Measurements from ENCODE around the gene NSF.
"Not testable (repeated sequence)": the region's sequence is repeated elsewhere in the genome, so short reads cannot be mapped to it uniquely, and the experiment has no call there.

NSF gene

DNA sequence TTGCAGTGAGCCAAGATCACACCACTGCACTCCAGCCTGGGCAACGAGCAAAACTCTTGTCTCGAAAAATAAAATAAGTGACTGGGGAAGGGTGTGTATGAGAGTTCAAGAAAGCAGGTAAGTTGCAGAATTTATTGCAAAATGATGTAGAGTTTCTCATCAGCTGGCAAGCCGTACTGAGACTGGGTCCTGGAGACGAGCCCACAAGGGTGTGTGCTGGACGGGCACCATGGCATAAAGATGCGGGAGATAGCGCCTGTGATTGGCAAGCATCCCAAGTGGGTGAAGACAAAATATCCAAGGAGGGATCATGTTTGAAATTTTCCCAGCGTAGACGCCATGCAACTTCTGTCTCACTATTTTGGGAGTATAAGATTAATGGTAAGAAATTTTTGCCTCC is 168.7 kb downstream of the NSF start:
- no peak for DNase-seq

DNA sequence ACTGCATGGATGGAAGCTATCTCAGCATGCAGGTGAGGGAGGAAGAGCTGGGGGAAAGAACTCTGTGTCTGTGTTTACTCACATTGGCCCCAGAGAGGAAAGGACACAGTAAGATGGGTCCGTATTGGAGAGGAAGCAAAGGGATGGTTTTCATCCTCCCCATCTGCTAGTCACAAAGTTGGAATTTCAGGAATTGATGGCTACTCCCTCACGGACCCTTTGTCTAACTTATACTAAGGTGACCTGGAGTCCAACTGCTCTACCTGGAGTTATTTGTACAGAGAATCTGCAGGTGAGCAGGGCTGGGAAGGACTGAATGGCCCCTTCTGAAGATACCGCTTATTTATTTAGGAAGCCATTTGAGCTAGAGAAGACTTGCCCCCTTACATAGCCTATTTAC is 172.9 kb downstream of the NSF start:
- no peak for DNase-seq

DNA sequence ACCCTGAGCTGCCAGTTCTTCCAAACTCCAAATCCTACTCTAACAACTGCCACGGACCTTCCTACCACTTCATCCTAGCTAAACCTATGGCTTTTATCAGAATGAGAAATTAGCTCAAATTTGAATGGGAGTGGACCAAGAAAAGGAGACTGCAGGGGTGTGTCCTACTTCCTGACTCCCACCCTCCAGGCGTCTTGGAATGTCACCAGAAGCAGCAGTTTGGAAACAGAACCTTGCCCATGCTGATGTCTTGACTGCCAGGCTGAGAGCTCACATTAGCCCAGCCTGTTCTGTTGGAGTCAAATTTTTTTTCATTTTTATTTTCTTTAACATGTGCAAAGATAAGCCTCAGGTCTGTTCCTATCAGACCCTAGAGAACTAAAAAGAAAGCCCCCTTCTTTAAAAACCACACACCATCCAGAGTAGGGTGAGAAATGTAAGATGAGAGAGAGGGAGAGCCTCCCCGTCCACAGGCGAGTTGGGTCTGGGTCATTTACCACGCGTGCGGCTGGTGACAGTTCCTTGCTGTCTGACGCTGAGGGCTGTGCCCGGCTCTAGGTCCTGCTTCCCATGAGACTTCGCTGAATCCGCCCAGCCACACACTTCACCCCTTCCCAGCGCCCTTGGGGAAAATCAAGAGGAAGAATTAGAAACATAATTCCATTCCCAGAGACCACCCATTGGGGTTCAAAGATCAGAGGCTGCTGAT is 173.7 kb downstream of the NSF start:
- no peak for DNase-seq

DNA sequence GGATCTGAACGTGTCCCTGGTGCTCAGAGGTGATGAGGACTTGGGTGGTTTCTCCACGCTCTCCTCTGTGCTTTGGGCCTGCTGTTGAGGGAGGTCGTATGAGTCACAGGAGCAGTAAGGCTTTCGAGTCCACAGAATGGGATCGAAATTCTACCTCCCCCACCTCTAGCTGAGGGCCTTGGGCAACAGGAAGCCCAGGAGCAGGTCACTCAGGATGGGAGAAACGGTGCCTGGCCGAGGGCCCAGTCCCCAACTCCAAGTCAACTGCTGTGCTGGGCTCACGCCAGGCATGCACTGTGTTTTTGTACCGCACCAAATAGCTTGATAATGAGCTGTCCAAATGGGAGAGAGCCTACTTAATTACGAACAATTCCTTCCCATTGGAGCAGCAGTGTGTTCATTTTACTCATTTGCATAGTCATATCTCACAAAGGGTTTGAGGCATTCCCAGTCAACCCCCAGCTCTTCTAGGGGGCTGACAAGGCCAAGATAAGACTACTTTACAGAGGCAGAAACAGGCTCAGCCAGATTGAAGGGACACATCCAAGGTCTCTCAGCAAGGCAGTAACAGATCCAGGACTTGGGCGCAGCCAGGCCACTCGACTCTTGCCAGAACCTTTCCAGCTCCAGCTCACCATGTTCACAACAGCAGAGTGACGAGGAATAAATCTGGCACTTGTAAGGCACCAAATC is 174.4 kb downstream of the NSF start:
- DNase-seq, result peak in 1 of 2 experiments; percentile 68

DNA sequence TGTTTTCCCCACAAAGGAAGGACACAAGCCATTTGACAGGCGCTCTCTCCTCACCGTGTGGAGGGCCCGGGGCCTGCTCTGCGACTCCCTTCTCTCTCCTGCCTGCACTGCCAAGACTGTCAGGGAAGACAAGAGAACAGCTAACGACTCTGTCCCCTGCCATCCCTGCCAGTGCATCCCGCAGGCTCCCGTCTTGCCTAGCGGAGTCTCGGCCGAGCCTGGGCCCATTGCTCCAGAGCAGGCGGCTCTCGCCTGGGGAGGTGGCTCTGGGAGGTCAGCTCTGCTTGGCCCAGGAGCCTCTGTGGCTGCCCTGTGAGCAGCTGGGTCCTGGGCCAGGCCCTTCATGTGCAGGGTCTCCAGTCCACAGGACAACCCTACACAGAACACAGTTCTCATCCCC is 175.0 kb downstream of the NSF start:
- no peak for DNase-seq

DNA sequence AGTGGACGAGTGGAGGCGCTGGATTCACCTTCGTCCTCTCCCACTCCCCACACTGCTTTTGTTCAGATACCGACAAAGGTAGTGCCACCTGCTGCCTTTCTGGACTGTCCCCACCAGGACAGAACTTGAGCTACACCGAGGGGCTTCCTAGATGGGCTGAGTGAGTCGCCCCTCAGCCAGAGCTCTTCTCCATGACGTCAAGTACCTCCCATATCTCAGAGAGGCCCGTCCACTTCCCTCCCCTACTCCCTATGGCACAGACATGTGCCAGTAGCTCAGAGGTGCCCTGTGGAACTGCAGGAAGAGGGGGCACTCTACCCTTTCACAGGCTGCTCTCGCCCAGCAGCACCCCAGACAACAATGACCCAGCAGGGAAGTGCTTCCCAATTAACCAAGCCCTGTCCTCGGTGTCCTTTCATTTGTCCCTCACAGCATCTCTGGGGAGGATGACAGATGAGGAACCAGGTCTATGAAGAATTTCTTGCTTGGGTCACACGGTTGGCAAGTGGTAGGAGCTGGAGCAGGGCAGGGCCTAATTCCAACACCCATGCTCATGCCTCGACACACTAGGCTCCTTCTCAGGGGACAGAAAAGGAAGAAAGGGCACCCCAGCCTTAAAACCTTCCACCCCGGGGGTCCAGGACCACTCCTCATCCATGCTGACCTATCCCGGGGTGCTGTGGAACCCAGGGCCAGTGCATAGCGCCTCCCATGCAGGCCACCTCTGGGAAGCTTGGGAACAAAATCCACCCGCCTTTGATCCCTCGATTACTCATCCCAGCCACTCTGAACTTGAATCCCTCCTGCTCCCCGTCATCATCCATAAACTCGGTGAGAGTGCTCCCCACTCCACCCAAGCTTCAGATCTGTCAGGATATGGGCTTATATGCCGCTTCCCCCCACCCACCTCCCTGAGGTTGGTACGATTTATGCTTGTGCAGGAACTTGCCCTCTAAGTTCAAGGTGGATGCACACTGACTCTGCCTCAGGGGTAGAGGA is 176.3 kb downstream of the NSF start:
- DNase-seq, result no peak

GRCh38 chr17:46768540-46768870 is 178.0 kb downstream of the NSF start:
- no peak for DNase-seq

DNA sequence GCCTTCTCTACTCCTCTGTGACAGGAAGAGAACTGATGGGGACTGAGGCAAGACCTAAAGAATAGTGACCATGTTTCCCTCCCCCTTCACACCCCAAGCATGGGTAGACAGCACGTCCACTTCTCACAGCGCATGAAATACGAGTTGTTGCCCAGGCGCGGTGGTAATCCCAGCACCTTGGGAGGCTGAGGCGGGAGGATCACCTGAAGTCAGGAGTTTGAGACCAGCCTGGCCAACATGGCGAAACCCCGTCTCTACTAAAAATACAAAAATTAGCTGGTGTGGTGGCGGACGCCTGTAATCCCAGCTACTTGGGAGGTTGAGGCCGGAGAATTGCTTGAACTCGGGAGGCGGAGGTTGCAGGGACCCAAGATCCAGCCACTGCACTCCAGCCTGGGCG is 178.4 kb downstream of the NSF start:
- DNase-seq, result not testable (repeated sequence)

DNA sequence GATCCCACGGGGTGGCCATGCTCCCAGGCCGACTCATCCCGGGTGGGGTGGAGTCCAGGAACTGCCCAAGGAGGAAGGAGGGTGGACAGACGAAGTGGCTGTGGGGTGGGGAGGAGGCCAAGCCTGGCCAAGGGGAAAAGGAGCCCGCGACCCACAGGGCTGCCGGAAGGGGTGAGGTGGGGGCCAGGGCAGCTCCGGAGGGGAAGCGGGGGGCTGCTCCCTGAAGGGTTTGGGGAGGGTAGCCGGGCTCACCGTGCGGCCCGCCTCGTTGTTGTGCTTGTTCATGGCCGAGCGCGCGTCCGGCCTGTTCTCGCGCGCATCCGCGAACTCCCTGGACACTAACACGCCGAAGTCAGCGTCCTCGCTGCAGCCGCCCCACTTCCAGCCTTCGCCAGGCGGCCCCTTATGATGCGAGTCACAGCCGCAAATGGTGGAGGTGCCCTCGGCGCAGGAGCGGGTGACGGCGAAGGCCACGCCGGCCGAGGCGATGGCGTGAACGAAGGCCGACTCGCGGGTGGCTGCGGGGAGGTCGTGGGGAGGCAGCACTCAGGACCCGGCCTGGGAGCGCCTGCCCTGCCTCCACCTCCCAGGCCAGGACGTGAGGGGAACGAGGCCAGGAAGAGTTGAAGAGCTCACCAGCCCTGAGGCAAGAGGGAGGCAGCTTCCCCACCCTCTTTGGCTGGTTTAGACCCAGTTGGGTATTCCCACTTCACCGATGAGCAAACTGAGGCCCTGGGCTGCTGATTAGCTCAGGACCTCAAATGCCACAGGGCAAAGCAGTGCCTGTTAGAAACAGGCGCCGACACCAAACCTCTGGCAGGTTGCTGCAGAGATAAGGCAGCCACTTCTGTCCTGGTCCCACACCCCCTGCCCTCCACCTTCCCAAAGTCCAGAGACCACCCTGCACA is 179.3 kb downstream of the NSF start:
- DNase-seq, result no peak

GRCh38 chr17:46770439-46770817 is 180.0 kb downstream of the NSF start:
- no peak for DNase-seq

DNA sequence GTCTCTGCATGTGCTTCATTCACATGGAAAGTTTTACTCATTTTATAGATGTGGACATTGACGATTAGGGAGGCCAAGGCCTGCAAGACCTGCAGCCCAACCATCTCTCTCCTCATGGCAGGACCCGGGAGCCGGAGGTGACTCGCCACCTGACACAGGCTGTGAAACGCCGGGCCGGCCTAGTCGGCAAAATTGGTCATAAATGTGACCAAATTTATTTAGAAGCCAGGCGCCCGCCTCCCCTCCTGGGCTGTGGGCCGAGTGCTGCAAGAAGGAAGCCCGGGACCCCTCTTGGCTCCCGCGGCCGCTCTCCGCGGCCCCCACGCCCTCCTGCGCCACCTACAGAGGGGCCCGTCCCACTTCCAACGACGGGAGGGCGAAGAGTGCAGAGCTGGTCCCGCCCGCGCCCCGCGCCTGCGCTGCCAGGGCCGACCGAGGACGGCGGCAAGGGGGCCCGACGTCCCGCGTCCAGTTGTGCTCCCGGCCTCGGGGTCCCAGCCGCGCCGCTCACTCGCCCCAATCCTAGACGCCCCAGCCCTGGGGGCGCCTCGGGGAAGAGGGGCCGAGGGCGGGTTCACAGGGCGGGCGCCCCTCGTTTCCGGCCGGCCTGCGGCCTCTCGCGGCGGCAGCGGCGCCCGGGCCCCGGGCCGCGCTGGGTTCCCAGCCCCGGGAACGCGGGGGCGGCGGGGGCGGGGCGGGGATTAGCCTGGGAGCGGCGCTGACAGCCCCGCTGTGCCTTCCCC is 180.5 kb downstream of the NSF start:
- DNase-seq, result no peak

DNA sequence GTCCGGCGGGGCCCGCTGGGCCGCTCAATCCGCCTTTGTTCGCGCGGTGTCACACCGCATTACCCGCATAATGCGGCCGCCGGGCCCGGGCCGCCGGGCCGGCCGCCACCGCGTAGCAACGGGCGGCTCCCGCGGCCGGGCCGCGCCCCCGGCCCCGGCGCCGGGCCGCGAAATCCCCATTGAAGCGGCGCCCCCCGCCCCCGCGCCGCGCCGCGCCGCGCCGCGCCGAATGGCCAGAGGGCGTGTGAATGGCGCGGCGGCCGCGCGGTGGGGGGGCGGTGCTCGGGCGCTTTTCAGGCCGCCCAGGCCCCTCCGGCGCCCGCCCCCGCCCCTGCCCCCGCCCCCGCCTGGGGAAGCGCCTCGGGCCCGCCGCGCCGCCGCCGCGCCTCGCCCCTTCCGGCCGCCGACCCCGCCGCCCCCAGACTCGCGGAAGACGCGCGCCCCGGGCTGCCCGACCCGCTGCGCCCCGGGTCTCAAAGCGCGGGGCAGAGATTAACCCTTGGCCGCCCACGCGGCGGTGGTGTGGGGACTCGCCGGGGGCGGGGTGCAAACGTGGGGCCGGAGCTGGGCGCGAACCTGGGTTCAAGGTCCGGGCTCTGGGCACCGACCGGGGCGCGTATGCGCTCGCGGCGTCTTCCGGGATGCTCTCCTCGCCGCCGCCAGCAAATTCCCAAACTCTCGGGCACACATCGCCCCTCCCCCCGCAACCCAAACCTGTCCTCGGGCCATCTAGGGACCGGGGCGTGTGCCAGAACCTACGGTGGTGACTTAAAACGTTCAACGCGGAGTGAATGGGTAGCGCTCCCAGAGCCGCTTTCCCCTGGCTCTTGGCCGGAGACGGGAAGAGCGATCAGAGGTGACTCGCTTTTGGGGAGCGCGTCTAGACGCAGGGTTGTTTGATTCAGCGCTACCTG is 181.3 kb downstream of the NSF start:
- DNase-seq, result peak in 1 of 2 experiments; percentile 54

DNA sequence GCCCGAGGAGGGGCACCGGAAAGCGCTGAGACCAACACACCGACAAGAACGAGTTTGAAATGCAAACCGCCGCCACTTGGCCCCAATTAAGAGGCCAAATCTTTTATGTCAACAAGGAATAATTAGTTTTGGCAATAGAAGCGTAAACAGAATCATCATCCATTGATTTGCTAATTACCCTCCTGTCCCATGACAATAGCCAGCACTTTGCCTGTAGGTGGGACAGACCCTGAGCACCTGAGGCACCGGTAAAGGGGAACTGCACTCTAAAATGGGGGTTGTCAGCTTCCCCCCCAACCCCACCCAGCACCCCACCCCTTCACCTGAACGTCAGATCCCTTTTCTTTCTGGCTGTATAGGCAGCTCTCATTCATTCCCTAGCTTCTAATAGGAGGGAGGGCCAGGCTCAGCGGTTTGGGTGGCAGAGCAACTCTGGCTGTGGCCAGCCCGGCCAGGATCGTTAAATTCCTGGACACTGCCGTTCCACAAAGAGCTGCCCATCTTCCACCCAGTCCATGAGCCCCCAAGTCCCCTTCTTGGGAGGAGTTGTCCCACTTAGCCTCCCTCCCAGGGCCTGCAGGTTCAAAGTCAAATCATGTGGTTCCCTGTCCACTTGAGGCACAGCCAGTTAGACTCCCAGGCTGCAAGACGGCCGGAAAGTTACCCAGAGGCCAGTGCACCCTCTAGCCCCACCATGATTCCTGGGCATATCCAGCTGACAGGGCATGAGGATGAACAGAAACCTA is 182.2 kb downstream of the NSF start:
- peak; percentile 54 to 59 for DNase-seq

- no peak for DNase-seq
Observed at GRCh38 chr17:46773221-46773605, 182.7 kb downstream of the NSF start.

DNA sequence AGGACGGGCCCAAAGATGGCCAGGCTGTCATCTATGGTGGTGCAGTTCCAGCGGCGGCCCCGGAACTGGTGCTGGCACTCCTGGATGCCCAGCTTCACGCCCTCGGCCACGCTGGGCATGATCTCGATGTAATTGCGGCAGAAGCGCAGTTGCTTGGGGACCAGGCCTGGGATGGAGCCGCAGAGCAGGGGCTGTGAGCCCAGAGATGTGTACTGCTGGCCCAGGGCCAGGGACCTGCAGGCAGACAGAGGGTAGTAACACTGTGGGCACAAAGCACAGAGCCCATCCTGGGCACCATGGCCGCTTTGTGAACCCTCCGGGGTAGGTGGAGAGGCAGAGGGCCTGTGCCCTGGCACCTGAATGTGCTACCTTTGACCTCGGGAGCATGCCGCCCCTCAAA is 183.2 kb downstream of the NSF start:
- no peak for DNase-seq

GRCh38 chr17:46774108-46774737 is 183.8 kb downstream of the NSF start:
- DNase-seq, result no peak

GRCh38 chr17:46776298-46777005 is 186.0 kb downstream of the NSF start:
- DNase-seq, result no peak
